ENCODE measurements around the gene SCAF4.

The SCAF4 gene

DNA sequence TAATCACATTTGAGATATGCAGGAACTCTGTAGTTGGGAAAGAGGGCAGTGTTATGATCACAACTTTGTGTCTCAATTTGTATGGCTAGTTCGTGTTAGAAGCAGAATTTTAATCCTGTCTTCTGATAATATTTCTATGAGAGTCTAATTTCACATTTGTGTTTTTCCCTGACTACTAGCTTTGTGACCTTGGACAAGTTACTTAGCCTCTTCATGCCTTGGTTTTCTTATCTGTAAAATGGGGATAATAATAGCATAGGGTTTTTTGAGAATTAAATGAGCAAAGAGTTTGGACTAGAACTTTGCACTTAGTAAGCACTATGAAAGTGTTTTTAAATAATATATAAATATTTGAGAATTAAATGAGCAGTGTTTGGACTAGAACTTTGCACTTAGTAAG lies 24.9 kb upstream of the SCAF4 start:
- Histone ChIP-seq H3K9me3 (no peaks in the 10 kb centered on the region), H3K4me3 (ENCODE audit: low read depth in 1 of 2, low read length in 1 of 2) (no peak overlapping the region), H3K4me1 (ENCODE audit: control insufficient read depth in 1 of 2, insufficient read depth in 1 of 2, low read depth in 1 of 2, low read length in 1 of 2) (no peaks in the 10 kb centered on the region), H3K27me3 (no peaks in the 10 kb centered on the region), H3K27ac (no peak overlapping the region), H3K36me3 (no peaks in the 10 kb centered on the region)
- TF ChIP-seq, protein P1, sequence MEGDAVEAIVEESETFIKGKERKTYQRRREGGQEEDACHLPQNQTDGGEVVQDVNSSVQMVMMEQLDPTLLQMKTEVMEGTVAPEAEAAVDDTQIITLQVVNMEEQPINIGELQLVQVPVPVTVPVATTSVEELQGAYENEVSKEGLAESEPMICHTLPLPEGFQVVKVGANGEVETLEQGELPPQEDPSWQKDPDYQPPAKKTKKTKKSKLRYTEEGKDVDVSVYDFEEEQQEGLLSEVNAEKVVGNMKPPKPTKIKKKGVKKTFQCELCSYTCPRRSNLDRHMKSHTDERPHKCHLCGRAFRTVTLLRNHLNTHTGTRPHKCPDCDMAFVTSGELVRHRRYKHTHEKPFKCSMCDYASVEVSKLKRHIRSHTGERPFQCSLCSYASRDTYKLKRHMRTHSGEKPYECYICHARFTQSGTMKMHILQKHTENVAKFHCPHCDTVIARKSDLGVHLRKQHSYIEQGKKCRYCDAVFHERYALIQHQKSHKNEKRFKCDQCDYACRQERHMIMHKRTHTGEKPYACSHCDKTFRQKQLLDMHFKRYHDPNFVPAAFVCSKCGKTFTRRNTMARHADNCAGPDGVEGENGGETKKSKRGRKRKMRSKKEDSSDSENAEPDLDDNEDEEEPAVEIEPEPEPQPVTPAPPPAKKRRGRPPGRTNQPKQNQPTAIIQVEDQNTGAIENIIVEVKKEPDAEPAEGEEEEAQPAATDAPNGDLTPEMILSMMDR (IDR thresholded peaks at IDR 0.05) = no peak

DNA sequence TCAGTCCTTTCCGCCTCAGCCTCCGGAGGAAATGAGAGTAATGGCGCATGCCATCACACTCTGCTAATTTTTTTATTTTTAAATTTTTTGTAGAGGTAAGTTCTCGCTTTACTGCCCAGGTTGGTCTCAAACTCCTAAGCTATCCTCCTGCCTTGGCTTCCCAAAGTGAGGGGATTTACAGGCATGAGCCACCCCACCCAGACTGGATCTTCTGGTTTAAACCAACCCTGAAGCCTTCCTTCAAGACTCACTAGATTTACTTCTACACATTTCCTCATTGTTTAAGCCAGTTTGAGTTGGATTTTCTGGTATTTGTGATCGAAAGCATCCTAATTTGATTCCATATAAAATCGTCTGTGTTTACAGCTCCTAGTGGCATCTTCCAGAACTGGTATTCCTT lies 23.1 kb upstream of the SCAF4 start:
- Histone ChIP-seq H3K9me3 (no peaks in the 10 kb centered on the region), H3K4me3 (ENCODE audit: low read depth in 1 of 2, low read length in 1 of 2) (no peak overlapping the region), H3K27me3 (no peaks in the 10 kb centered on the region), H3K4me1 (ENCODE audit: control insufficient read depth in 1 of 2, insufficient read depth in 1 of 2, low read depth in 1 of 2, low read length in 1 of 2) (no peaks in the 10 kb centered on the region), H3K27ac (no peak overlapping the region), H3K36me3 (no peaks in the 10 kb centered on the region)
- TF ChIP-seq, protein P1 (IDR thresholded peaks at IDR 0.05) = no peak

DNA sequence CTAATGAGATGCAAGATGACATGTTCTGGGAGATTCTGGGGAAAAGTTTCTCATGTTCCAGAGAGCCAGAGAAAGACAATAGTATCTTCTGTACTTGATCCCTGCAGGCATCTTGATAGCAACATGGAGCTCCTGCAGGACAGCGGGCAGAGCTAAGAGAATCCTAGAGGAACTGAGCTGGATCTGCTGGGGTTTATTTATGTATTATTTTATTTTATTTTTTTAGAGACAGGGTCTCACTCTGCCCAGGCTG lies 22.7 kb upstream of the SCAF4 start:
- Histone ChIP-seq H3K27me3 (no peaks in the 10 kb centered on the region), H3K36me3 (no peaks in the 10 kb centered on the region), H3K9me3 (no peaks in the 10 kb centered on the region), H3K4me1 (ENCODE audit: control insufficient read depth in 1 of 2, insufficient read depth in 1 of 2, low read depth in 1 of 2, low read length in 1 of 2) (no peaks in the 10 kb centered on the region), H3K4me3 (ENCODE audit: low read depth in 1 of 2, low read length in 1 of 2) (no peak overlapping the region), H3K27ac (no peak overlapping the region)
- TF ChIP-seq, protein P1 (IDR thresholded peaks at IDR 0.05) = no peak

DNA sequence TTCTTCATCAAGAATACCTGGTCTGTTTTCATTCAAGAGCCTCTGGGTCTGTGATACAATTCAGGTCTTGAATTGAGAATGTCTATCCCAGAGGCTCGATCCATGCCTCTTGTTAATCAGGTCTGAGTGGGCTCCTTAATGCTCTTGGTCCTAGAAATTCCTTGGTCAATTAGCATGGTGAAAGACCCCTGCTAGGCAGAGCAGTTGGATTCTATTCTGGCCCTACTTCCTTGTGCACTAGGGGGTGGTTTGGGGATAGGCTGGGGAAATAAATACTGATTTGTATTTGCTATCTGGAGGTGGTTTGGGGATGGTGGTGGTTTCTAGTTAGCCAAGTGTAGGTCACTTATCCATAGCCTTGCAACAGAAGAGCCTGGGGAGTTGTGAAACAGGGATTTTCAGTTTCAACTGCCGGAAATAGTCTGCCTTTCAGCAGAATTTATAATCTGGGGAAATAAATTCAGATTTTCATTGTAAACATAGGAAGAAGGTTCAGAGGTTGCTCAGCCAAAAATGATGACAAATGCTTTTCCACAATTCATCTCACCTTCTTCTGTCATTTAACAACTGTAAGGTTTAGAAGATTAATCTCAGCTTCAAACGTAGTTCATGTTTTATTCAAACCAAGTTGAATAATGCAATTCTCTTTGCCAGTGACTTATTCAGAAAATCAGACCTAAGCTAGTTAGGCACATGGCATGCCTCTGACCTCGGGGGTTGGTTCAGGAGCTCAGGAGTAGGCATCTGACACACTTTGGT lies 22.2 kb upstream of the SCAF4 start:
- Histone ChIP-seq H3K4me1 (ENCODE audit: control insufficient read depth in 1 of 2, insufficient read depth in 1 of 2, low read depth in 1 of 2, low read length in 1 of 2) (no peaks in the 10 kb centered on the region), H3K27ac (no peak overlapping the region), H3K4me3 (ENCODE audit: low read depth in 1 of 2, low read length in 1 of 2) (no peak overlapping the region), H3K36me3 (no peaks in the 10 kb centered on the region), H3K9me3 (no peaks in the 10 kb centered on the region), H3K27me3 (no peaks in the 10 kb centered on the region)
- TF ChIP-seq, protein P1 (IDR thresholded peaks at IDR 0.05) = no peak

GRCh38 chr21:31752967-31753366 lies 21.0 kb upstream of the SCAF4 start:
- Histone ChIP-seq H3K27me3 (no peaks in the 10 kb centered on the region), H3K4me3 (ENCODE audit: low read depth in 1 of 2, low read length in 1 of 2) (no peak overlapping the region), H3K9me3 (no peaks in the 10 kb centered on the region), H3K36me3 (no peaks in the 10 kb centered on the region), H3K27ac (no peak overlapping the region), H3K4me1 (ENCODE audit: control insufficient read depth in 1 of 2, insufficient read depth in 1 of 2, low read depth in 1 of 2, low read length in 1 of 2) (no peaks in the 10 kb centered on the region)
- TF ChIP-seq, protein P1 (IDR thresholded peaks at IDR 0.05) = no peak

GRCh38 chr21:31752352-31752751 lies 20.4 kb upstream of the SCAF4 start:
- no peaks in the 10 kb centered on the region for H3K9me3 ChIP-seq
- H3K27ac ChIP-seq = no peak overlapping the region
- H3K4me1 ChIP-seq (ENCODE audit: control insufficient read depth in 1 of 2, insufficient read depth in 1 of 2, low read depth in 1 of 2, low read length in 1 of 2) = no peaks in the 10 kb centered on the region
- H3K36me3 ChIP-seq = no peaks in the 10 kb centered on the region
- TF ChIP-seq, protein P1 (IDR thresholded peaks at IDR 0.05) = no peak
- H3K27me3 ChIP-seq = no peaks in the 10 kb centered on the region
- no peak overlapping the region for H3K4me3 ChIP-seq (ENCODE audit: low read depth in 1 of 2, low read length in 1 of 2)

Measured in neutrophil (primary cell).